ENCODE measurements around the gene GSTM4.
"Not testable (repeated sequence)": the region's sequence is repeated elsewhere in the genome, so short reads cannot be mapped to it uniquely, and the experiment has no call there.

The GSTM4 gene

DNA sequence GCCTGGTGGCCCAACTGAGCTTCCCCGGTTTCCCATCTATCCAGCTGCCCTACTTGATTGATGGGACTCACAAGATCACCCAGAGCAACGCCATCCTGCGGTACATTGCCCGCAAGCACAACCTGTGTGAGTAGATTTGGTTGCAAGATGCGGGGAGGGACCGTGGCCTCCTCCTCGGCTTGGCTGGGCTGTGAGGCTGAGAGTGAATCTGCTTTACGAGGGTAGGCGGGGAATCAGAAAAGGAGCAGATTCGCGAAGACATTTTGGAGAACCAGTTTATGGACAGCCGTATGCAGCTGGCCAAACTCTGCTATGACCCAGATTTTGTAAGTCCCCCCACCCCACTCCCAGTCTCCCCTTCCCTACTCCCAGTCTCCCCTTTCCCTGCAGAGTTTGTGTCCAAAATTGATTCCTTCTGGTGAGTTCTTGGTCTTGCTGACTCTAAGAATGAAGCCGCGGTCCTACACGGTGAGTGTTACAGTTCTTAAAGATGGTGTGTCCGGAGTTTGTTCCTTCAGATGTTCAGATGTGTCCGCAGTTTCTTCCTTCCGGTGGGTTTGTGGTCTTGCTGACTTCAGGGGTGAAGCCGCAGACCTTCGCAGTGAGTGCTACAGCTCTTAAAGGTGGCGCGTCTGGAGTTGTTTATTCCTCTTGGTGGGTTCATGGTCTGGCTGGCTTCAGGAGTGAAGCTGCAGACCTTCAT, 13.5 kb downstream of the GSTM4 start:
- DNase-seq, result no peak

- DNase-seq, result not testable (repeated sequence)
Measured at GRCh38 chr1:109669949-109670302, 14.0 kb downstream of the GSTM4 start.

DNA sequence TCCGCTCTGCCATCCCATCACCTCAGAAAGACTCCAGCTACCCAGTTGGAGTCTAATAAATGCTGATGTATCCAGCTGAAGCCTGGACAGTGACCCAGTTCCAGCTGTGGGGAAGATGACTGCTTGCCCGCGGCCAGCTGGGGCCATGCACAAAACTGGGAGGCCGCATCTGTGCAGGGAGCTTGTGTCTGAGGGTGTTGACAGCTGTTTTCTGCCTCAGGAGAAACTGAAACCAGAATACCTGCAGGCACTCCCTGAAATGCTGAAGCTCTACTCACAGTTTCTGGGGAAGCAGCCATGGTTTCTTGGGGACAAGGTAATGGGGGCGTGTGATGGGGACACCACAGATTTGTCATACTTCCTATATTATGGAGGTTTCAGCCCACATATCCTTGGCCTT, 15.2 kb downstream of the GSTM4 start:
- DNase-seq, result no peak

DNA sequence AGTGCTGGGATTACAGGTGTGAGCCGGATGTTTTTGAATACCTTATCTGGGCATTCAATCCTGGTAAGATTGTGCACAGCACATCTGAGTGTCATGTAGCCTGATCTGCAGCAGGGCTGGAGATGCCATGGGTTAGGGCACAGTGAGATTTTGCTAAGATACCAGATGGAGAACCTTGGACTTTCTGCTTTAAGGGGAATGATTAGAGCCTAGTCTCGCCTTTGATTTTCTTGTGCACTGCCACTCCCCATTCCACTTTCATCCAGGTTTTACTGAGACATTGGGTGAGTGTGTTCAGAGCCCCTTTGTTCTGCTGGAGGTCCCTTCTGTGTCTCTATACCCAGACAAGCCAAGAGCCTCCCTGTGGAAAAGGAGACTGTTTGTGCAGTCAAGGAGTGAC, 18.0 kb downstream of the GSTM4 start:
- DNase-seq, result not testable (repeated sequence)

GRCh38 chr1:109676683-109677381, 20.9 kb downstream of the GSTM4 start:
- DNase-seq, result not testable (repeated sequence)

GRCh38 chr1:109677459-109677858, 21.6 kb downstream of the GSTM4 start:
- DNase-seq, result no peak

DNA sequence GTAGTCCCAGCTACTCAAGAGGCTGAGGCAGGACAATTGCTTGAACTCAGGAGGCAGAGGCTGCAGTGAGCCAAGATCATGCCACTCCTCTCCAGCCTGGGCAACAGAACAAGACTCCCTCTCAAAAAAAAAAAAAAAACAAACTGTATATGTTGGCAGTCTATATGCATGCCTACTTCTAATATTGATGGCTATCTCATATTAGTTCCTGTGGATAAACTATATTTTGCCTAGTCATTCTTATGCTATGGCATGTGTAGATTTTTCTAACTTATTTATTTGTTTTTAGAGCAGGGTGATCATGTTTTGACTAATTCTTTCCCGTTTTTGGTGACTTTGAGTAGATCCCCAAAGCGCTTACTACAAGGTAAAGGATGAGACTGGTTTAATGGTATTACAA, 22.7 kb downstream of the GSTM4 start:
- not testable (repeated sequence) for DNase-seq

DNA sequence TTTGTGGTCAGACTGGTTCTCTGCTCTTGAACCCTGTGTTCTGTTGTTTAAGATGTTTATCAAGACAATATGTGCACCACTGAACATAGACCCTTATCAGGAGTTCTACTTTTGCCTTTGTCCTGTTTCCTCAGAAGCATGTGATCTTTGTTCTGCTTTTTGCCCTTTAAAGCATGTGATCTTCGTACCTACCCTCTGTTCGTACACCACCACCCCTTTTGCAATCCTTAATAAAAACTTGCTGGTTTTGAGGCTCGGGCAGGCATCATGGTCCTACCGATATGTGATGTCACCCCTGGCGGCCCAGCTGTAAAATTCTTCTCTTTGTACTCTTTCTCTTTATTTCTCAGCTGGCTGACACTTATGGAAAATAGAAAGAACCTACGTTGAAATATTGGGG, 28.9 kb downstream of the GSTM4 start:
- DNase-seq, result not testable (repeated sequence)

GRCh38 chr1:109685399-109685798, 29.5 kb downstream of the GSTM4 start:
- not testable (repeated sequence) for DNase-seq

GRCh38 chr1:109685890-109686289, 30.0 kb downstream of the GSTM4 start:
- DNase-seq, result not testable (repeated sequence)

- not testable (repeated sequence) for DNase-seq
Measured at GRCh38 chr1:109687109-109687508, 31.2 kb downstream of the GSTM4 start.

- no peak for DNase-seq
Measured at GRCh38 chr1:109687641-109688499, 32.0 kb downstream of the GSTM4 start, which contains the start of gene GSTM1. Gene GSTM1, plus strand, starts transcription at chr1:109687817. Its CDS starts 57 bp downstream, at chr1:109687874.

GRCh38 chr1:109689844-109690405, 34.0 kb downstream of the GSTM4 start:
- no peak for DNase-seq

DNA sequence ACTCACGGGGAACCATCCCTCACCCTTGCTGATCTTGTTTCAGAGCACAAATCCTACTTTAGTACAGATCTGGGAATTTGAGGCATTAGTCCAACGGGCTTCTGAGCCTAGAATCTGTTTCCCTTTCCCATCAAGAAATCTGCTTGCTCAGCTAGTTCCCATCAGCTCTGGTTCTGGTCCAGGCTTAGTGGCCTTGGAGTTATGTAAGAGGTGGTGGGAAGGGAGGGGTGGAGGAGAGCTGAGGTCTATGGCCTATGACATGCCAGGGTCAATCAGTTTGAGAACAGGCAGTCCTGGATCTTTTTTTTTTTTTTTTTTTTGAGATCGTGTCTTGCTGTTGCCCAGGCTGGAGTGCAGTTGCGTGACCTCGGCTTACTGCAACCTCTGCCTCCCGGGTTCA, 35.9 kb downstream of the GSTM4 start:
- DNase-seq, result no peak

DNA sequence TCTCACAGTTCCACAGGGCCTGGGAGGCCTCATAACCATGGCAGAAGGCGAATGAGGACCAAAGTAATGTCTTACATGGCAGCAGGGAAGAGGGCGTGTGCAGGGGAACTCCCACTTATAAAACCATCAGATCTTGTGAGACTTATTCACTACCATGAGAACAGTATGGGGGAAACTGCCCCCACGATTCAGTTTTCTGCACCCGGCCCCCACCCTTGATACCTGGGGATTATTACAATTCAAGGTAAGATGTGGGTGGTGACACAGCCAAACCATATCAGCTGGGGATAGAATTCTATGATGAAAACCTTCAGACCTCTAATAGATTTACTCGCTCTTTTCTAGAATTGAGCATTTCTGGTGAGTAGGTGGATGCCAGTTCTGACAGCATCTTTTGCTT, 38.5 kb downstream of the GSTM4 start:
- not testable (repeated sequence) for DNase-seq

DNA sequence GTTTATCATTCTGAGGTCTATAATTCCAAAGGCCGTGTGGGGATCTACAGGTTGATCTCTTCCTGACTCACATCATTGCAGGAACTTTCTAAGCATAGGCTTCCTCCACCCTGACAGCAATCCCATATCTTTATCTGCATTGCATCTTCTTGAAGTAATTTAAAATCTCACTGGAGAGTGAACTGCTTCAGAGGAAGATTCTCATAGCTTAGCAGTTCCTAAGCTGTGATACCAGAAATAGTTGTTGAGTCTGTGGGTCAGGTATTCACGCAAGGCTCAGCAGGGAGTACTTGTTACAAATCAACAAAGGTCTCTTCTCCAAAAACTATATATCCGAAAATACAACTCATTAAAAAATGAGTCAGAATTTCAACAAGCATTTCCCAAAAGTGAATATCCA, 39.2 kb downstream of the GSTM4 start:
- not testable (repeated sequence) for DNase-seq

GRCh38 chr1:109697066-109697465, 41.2 kb downstream of the GSTM4 start:
- no peak for DNase-seq

- not testable (repeated sequence) for DNase-seq
Measured at GRCh38 chr1:109697861-109698260, 42.0 kb downstream of the GSTM4 start.

DNA sequence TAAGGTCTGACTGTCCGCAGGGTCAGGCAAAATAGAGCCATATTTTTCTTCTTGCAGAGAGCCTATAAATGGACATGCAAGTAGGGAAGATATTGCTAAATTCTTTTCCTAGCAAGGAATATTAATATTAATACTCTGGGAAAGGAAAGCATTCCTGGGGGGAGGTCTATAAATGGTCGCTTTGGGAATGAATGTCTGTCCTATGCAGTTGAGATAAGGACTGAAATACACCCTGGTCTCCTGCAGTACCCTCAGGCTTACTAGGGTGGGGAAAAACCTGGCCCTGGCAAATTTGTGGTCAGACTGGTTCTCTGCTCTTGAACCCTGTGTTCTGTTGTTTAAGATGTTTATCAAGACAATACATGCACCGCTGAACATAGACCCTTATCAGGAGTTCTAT, 47.0 kb downstream of the GSTM4 start:
- not testable (repeated sequence) for DNase-seq

DNA sequence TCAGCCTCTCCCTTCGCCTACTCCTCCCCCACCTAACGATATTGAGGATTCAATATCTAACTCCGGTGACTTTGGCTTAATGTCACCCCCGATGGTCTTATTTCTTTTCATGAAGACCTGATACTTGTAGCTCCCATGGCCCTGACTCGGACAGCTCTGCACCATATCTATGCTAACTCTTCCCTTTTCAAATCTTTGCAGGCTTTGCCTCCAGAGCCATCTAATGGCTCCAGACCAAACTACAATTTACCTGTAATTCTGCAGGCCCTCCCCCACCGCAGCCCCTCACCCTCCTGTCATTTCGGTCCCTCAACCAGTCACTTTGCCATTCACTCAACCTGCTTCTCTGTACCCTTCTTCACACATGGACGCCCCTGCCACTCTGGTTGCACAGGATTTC, 48.3 kb downstream of the GSTM4 start:
- DNase-seq, result no peak

DNA sequence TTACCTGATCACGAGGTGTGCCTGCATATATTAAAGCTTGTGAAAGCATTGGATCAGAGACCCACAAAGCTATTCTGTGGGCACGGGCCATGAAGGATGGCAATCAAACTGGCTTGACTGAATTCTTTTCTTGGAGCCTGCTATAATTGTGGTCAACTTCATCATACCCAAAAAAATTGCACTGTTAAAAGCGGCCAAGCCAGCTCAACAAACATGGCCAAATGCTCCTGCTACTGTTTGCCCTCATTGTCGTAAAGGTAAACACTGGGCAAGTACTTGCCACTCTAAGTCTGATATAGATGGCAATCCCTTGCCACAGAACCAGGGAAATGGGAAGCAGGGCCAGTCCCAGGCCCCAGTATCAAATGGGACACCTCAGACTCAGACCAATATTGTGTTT, 49.5 kb downstream of the GSTM4 start:
- no peak for DNase-seq

- not testable (repeated sequence) for DNase-seq
Measured at GRCh38 chr1:109708949-109709348, 53.0 kb downstream of the GSTM4 start.

GRCh38 chr1:109709822-109710221, 53.9 kb downstream of the GSTM4 start:
- DNase-seq, result not testable (repeated sequence)

All from CD4-positive, alpha-beta T cell treated with Interleukin-21 for 1 hour (primary cell).